Natural killer cell treated with Interleukin-12 subunit alpha and Interleukin-12 subunit beta and Interleukin-15 and Interleukin-18, amount 100 ng/mL, for 72 hours (primary cell): ENCODE measurements around the gene TAF8. TPM values are rescaled to one million over a fixed set of nuclear protein-coding genes. Genes with fewer than 3 reads are reported as not detected.

Source experiments
- ATAC-seq, 2 donors: fragments of 150-1000 bp; cut with Tn5 transposase in 1 of 2; sonication (Bioruptor Pico), chemical (Tn5 transposase) in 1 of 2; 2 replicates each; pipeline ENCODE4 v1.10.0; 2021
- DNase-seq: peaks from one replicate; pipeline ENCODE4 v3.0.0; 2022; ENCODE audit warnings: low spot score
- H3K27ac Mint-ChIP-seq, 2 donors: 1 replicate in 1 of 2; 2 replicates in 1 of 2; pipeline ENCODE4 v1.8.0; 2022; ENCODE audit warnings: mixed read lengths in 2 of 2, mild to moderate bottlenecking in 1 of 2, moderate library complexity in 1 of 2
- H3K27me3 Mint-ChIP-seq, 2 donors: 1 replicate in 1 of 2; 2 replicates in 1 of 2; pipeline ENCODE4 v1.8.0; 2022; ENCODE audit warnings: mixed read lengths in 2 of 2
- H3K36me3 Mint-ChIP-seq: one replicate; pipeline ENCODE4 v1.8.0; 2022; ENCODE audit warnings: mixed read lengths
- H3K4me1 Mint-ChIP-seq, 2 donors: 1 replicate in 1 of 2; 2 replicates in 1 of 2; pipeline ENCODE4 v1.8.0; 2022; ENCODE audit warnings: low read depth in 2 of 2, mixed read lengths in 2 of 2, mild to moderate bottlenecking in 1 of 2
- H3K4me3 Mint-ChIP-seq: one replicate; pipeline ENCODE4 v1.8.0; 2022; ENCODE audit warnings: mixed read lengths
- H3K9me3 Mint-ChIP-seq: 2 replicates; pipeline ENCODE4 v1.8.0; 2022; ENCODE audit warnings: mixed read lengths
- total RNA-seq, 2 donors: library from RNA; stranded (reverse); gene quantifications; one replicate each; pipeline ENCODE4 v1.2.3, GENCODE V29; 2022

TAF8 gene
- total RNA-seq, 2 donors from 2014 or later: 38.7 to 44.1 TPM

DNA sequence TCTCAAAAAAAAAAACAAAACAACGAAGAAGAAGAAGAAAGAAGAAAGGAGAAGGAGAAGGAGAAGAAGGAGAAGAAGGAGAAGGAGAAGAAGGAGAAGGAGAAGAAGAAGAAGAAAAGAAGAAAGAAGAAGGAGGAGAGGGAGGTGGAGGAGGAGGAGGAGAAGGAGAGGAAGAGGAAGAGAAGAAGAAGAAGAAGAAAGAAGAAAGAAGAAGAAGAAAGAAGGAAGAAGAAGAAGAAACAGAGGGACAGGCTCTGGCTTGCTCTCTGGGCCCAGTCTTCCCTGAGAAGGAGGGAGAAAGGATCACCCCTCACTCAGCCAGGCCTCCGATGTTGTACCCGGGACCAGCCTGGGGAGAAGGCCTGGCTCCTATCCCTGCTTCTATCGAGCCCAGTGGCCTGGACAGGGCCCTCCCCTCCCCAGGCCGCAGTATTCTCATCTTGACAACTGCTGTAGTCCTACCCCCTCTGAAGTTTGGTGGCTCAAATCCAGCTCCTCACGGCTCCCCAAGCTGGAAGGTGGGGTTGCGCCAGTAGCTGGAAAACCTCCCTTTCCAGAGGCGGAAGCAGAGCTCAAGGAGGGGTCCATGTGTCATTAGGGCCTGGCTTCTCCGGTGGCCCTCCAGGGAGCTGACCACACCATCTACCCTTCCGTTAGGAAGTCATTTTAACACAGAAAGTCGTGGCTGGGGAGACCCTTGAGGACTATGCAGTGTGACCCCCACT, 73.2 kb downstream of the TAF8 start:
- Mint-ChIP-seq H3K27ac (no peak overlapping the region), H3K9me3 (no peaks in the 10 kb centered on the region), H3K27me3 (peaks cover 0 to 2% of the 10 kb centered on the region in 2 donors), H3K4me1 (no peaks in the 10 kb centered on the region), H3K4me3 (no peak overlapping the region), H3K36me3 (no peaks in the 10 kb centered on the region)
- DNase-seq (no peak), ATAC-seq (no peak)

DNA sequence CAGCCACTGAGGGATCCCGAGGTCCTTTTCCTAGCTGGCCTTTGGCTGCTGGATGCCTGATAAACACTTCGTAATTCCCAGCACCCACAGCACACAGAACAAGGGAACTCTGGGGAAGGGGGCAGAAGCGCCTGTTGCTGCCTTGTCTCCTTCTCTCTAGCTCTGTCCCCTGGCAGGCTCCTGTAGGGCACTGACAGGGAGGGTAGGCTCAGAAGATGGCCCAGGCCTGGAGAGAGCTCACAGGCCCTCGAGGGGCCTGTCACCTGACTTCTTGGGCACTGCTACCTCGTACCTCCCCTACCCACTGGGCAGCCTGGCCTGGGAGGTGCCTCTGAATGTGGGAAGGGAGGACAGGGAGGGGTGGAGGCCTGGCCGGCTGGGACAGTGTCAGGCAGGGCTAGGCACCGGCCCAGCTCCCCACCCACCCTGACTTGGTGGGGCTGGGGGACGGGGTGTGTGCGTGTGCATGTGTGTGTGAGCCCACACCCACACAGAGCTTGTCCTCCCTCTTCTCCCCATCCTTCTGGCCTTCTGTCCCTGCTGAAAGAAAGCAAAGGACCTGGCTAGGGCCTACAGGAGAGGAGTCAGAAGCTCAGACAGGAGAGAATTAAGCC, 74.0 kb downstream of the TAF8 start:
- H3K9me3 Mint-ChIP-seq: no peaks in the 10 kb centered on the region
- H3K4me3 Mint-ChIP-seq: no peak overlapping the region
- H3K4me1 Mint-ChIP-seq: no peaks in the 10 kb centered on the region
- ATAC-seq: peak; percentile 10 to 58
- no peak overlapping the region for H3K27ac Mint-ChIP-seq
- H3K27me3 Mint-ChIP-seq: peaks cover 0 to 2% of the 10 kb centered on the region in 2 donors
- DNase-seq: no peak
- H3K36me3 Mint-ChIP-seq: no peaks in the 10 kb centered on the region

DNA sequence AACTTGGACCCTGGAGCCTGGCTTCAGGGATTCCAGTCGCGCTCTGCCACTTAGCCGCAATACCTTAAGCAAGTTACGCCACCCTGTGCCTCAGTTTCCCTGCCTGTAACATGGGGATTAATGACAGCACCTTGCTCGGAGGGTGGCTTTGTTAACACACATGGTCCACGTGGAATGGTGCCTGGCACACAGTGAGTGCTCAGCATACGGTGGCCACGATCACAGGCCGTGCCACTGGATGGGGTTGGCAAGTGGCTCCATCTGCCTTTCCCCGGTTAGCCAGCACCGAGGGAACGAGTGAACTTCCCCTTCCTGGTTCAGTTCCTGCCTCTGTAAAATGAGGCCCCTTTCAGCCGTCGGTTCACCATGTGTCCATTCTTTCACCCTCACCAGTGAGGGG, 74.9 kb downstream of the TAF8 start:
- ATAC-seq: no peak
- Mint-ChIP-seq H3K9me3 (no peaks in the 10 kb centered on the region), H3K27ac (no peak overlapping the region), H3K27me3 (peaks cover 0 to 3% of the 10 kb centered on the region in 2 donors), H3K4me1 (no peaks in the 10 kb centered on the region), H3K4me3 (no peak overlapping the region), H3K36me3 (no peaks in the 10 kb centered on the region)
- DNase-seq: no peak

DNA sequence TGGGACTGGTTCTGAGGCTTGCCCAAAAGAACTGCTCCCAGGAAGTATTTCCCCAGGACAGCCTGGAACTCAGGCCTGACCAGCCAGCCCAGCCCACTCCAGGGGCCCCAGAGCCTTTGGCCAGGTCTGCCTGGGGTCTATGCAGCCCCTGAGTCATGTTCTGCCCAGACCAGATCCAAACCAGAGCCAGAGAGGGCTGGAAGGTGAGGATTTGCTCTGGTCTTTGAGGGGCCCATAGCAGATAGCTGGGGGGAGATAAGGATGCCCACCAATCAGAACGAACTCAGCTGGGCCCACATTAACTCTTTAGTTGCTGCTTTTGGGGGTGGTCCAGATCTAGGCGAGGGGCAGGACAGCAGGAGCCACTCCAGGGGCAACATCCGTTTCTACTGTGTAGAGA, 75.3 kb downstream of the TAF8 start:
- DNase-seq: no peak
- ATAC-seq: no peak
- H3K9me3 Mint-ChIP-seq: no peaks in the 10 kb centered on the region
- no peaks in the 10 kb centered on the region for H3K36me3 Mint-ChIP-seq
- H3K4me1 Mint-ChIP-seq: no peaks in the 10 kb centered on the region
- H3K27ac Mint-ChIP-seq: no peak overlapping the region
- peaks cover 0 to 5% of the 10 kb centered on the region in 2 donors for H3K27me3 Mint-ChIP-seq
- H3K4me3 Mint-ChIP-seq: no peak overlapping the region

DNA sequence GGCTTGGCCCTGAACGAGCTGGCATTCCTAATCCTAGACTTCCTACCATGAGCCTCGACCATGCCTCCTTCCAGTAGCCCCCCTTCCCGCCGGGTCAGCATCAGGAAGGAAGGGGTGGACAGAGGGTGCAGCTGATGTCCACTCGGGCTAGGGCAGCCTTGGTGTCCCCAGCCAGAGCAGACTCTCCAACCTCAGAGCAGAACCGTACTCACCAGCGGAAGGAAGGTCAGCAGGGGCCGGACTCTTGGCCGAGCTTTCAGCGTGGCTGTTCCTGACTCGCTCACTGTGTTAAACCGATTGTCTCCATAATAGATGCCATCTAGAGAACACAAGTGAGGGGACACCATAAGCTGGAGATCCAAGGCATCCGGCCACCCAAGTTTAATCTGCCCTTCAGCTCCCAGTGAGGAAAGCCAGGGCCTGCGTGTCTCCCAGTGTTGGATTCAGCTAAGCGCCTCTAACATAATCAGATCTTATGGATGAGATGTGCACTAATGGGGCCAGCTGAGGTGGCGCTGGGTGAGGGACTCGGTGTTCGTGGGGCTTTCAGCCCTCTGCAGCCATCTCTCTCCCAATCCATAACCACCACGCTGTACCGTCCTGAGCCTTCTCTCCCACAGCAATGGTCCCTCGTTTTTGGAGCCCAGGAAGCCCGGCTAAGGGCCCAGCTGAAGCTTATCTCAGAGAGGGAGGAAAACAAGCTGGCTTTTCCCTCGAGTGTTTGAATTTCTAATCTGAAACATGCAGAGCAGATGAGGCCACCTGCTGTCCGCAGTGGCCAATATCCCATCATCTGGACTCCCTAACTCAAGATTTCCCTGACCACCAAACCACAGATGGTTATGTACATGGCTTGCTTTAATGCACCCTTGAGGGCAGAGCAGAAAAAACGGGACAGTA, 78.4 kb downstream of the TAF8 start:
- no peak overlapping the region for H3K4me3 Mint-ChIP-seq
- H3K4me1 Mint-ChIP-seq: no peaks in the 10 kb centered on the region
- no peaks in the 10 kb centered on the region for H3K36me3 Mint-ChIP-seq
- no peaks in the 10 kb centered on the region for H3K9me3 Mint-ChIP-seq
- DNase-seq: no peak
- ATAC-seq: no peak
- H3K27ac Mint-ChIP-seq: no peak overlapping the region
- peaks cover 0 to 5% of the 10 kb centered on the region in 2 donors for H3K27me3 Mint-ChIP-seq

DNA sequence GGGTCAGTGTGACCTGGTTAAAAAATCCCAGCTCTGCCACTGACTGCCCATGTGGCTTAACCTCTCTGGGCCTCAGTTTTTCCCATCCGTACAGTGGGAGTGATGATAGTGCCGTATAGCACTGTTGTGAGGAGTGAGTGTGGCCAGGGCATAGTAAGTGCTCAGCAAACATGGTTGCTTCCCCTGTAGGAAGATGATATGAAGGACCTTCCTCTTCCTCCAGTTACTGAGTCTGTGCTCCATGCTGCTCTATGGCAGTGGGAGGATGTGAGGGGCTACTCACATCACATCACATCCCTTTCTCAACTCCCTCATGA, 79.0 kb downstream of the TAF8 start:
- Mint-ChIP-seq H3K27ac (no peak overlapping the region), H3K4me3 (no peak overlapping the region), H3K36me3 (no peaks in the 10 kb centered on the region), H3K4me1 (no peaks in the 10 kb centered on the region), H3K27me3 (peaks cover 0 to 5% of the 10 kb centered on the region in 2 donors), H3K9me3 (no peaks in the 10 kb centered on the region)
- DNase-seq (no peak), ATAC-seq (no peak)

DNA sequence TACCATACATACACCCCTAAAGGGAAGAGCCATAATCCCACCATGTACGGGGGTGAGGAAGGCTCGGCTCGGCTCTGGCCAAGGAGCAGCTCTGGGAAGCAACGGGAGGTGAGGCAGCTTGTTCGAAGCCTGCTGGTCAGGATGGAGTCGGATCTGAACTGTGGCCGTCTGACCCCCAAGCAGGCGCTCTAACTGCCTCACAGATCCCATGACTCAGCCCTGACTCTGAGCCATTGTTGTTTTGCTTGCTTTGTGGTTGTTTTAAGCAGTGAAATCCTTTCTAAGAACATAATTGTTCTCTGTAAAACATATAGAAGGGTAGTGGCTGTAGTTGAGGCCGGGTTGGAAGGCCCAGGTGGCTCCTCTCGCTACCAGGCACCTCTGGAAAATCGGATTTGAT, 81.2 kb downstream of the TAF8 start:
- H3K27ac Mint-ChIP-seq: no peak overlapping the region
- no peak overlapping the region for H3K4me3 Mint-ChIP-seq

DNA sequence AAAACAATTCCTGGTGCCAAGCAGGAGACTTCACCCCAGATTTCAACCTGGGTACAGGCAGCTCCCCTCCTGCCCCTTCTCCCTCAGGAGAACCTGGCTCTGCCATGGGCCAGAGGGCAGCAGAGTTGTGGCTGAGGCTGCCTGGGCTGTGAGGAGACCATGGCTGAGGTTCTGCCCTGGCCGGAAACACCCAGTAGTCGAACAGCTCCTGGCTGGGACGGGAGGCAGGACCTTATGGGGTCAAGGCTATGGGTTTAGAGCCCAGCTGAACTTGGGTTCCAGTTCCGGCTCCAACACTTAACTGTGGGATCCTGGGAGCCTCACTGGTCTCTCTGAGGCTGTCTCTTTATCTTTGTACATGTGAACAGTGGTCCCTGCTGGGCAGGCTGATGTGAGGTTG, 83.6 kb downstream of the TAF8 start:
- Mint-ChIP-seq H3K9me3 (no peaks in the 10 kb centered on the region), H3K36me3 (no peaks in the 10 kb centered on the region), H3K4me1 (peaks cover 0 to 4% of the 10 kb centered on the region in 2 donors), H3K27ac (no peak overlapping the region), H3K27me3 (peaks cover 0 to 2% of the 10 kb centered on the region in 2 donors), H3K4me3 (no peak overlapping the region)
- DNase-seq (peak; percentile 8), ATAC-seq (no peak)

More for the DNA sequence above, 81.2 kb downstream of the TAF8 start:
- Mint-ChIP-seq H3K36me3 (no peaks in the 10 kb centered on the region), H3K9me3 (no peaks in the 10 kb centered on the region), H3K4me1 (peaks cover 0 to 2% of the 10 kb centered on the region in 2 donors), H3K27me3 (peaks cover 0 to 5% of the 10 kb centered on the region in 2 donors)
- ATAC-seq (no peak), DNase-seq (no peak)

DNA sequence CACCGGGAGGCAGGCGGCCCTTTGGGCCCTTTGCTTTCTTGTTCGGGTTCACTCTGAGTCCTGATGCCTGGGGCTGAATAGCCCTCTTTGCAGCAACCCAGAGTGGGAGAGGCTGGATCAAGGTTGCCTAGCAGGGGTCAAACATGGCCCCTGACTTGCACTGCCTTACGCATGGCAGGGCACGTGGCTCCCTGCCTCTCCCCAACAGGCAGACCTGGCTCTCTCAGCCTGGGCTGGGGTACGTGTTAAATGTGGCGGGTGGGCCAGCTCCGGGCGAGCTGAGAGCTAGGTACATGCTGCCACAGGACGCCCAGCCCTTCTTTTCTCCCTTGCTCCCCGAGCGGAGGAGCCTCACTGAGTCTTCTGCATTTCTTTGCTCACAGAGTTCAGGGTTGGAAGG, 84.8 kb downstream of the TAF8 start:
- no peak overlapping the region for H3K27ac Mint-ChIP-seq
- no peaks in the 10 kb centered on the region for H3K36me3 Mint-ChIP-seq
- H3K27me3 Mint-ChIP-seq: peaks cover 0 to 2% of the 10 kb centered on the region in 2 donors
- H3K4me3 Mint-ChIP-seq: no peak overlapping the region
- DNase-seq (peak; percentile 12), ATAC-seq (no peak)
- H3K9me3 Mint-ChIP-seq: no peaks in the 10 kb centered on the region
- H3K4me1 Mint-ChIP-seq: peaks cover 0 to 4% of the 10 kb centered on the region in 2 donors

DNA sequence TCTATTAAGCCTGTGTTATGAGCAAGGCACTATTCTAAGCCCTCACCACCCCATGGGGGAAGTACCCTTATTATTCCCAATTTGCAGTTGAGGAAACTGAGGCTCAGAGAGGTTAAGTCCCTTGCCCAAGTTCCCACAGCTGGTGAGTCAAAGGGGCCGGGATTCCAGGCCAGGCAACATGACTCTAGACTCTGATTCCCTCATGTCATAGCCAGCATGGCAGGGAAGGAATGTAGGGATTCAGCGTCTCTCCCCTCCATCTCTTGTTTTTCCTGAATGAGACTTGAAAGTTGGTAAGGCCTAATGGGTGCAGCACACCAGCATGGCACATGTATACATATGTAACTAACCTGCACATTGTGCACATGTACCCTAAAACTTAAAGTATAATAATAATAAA, 85.4 kb downstream of the TAF8 start:
- no peak for ATAC-seq
- Mint-ChIP-seq H3K36me3 (no peaks in the 10 kb centered on the region), H3K4me3 (no peak overlapping the region), H3K27ac (no peak overlapping the region), H3K4me1 (peaks cover 0 to 4% of the 10 kb centered on the region in 2 donors), H3K9me3 (no peaks in the 10 kb centered on the region), H3K27me3 (peaks cover under 1 to 2% of the 10 kb centered on the region in 2 donors)
- DNase-seq: no peak

DNA sequence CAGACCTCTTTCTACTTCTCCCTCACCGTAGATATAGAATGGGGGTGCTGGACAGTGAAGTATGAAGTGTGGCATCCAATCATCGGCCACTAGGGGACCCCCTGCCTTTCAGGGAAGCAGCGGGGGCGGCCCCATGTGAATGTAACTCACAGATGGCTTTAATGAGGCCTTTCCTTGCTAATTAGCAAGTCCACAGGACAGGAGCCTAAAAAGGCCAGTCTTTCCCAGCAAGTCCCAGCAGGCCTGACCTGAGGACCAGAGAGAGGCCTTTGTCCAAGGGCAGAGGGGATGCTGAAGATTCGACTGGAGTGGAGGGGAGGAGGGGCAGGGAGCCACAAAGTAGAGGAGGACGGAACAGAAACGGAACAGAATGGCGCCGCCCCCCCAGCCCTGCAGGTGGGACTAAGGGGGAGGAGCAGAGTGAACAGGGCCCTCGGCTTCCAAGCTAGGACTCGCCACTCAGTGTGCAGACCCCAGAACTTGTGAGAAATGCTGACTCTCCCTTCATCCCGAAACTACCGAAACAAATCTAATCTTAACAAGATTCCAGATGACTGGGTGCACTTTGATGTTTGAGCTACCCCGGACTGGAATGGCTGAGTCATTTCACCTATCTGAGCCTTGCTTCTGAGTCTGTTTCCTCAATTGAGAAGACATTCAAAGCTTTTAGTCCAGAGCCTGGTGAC, 86.3 kb downstream of the TAF8 start:
- H3K9me3 Mint-ChIP-seq: no peaks in the 10 kb centered on the region
- peaks cover 8% of the 10 kb centered on the region in 2 donors for H3K27me3 Mint-ChIP-seq
- H3K4me3 Mint-ChIP-seq: no peak overlapping the region
- DNase-seq: no peak
- peaks cover 0 to 4% of the 10 kb centered on the region in 2 donors for H3K4me1 Mint-ChIP-seq
- peak in 1 of 2 donors; percentile 36 for ATAC-seq
- no peak overlapping the region for H3K27ac Mint-ChIP-seq
- no peaks in the 10 kb centered on the region for H3K36me3 Mint-ChIP-seq
